Sigmoid colon (tissue), 7 donors: Measurements from ENCODE around the gene HMGCL. TPM values are rescaled to one million over a fixed set of nuclear protein-coding genes. Genes with fewer than 3 reads are reported as not detected.
A peak's percentile ranks its signal among the peaks of the same experiment; 100 is the strongest.
"Not testable (repeated sequence)": the region's sequence is repeated elsewhere in the genome, so short reads cannot be mapped to it uniquely, and the experiment has no call there.

Source experiments
- DNase-seq: peaks from one replicate; pipeline ENCODE4 v3.0.0-alpha.2; 2019
- H3K27ac ChIP-seq, 4 donors: fragments of 200-600 bp; sonication (generic); one replicate each; pipeline ENCODE4 v1.5.1; 2016 to 2019; ENCODE audit warnings: mild to moderate bottlenecking in 1 of 4
- H3K27me3 ChIP-seq, 3 donors: fragments of 200-600 bp; sonication (generic); one replicate each; pipeline ENCODE4 v1.5.1; 2019; ENCODE audit warnings: mild to moderate bottlenecking in 1 of 3
- H3K36me3 ChIP-seq, 4 donors: fragments of 200-600 bp; sonication (generic); one replicate each; pipeline ENCODE4 v1.5.1; 2016 to 2019
- H3K4me1 ChIP-seq, 4 donors: fragments of 200-600 bp; sonication (generic); one replicate each; pipeline ENCODE4 v1.5.1; 2017 to 2019
- H3K4me3 ChIP-seq, 4 donors: fragments of 200-600 bp; sonication (generic); one replicate each; pipeline ENCODE4 v1.5.1; 2017 to 2019; ENCODE audit warnings: mild to moderate bottlenecking in 2 of 4, moderate library complexity in 1 of 4
- H3K9me3 ChIP-seq, 4 donors: fragments of 200-600 bp in 3 of 4; sonication (generic) in 3 of 4; one replicate each; pipeline versions ENCODE4 v1.5.1 to v1.6.1; 2013 to 2019
- CTCF ChIP-seq, 4 experiments: fragments of 450-650 bp in 3 of 4; fragments of 200-600 bp in 1 of 4; IDR thresholded peaks; one replicate each; pipeline ENCODE4 v1.5.1; 2016 to 2019; ENCODE audit warnings: antibody characterized with exemption in 4 of 4, mild to moderate bottlenecking in 3 of 4, moderate library complexity in 2 of 4
- EP300 ChIP-seq, 4 donors: sonication (generic); formaldehyde crosslinking; IDR thresholded peaks; one replicate each; pipeline ENCODE4 v1.6.1; 2017; ENCODE audit warnings: antibody characterized with exemption in 4 of 4
- POLR2A ChIP-seq, 2 donors: fragments of 450-650 bp; IDR thresholded peaks; one replicate each; pipeline ENCODE4 v1.6.1; 2016; ENCODE audit warnings: antibody characterized with exemption in 2 of 2, mild to moderate bottlenecking in 2 of 2, moderate library complexity in 2 of 2
- POLR2AphosphoS5 ChIP-seq, 4 donors: sonication (generic); formaldehyde crosslinking; IDR thresholded peaks; one replicate each; pipeline ENCODE4 v1.6.1; 2017; ENCODE audit warnings: antibody characterized with exemption in 4 of 4
- WGBS, 2 donors: extraction: QIAGEN DNeasy Blood & Tissue Kit; methylation state at CpG; one replicate each; pipeline ENCODE4 v1.1.7; 2013; 5-methylcytosine and 5-hydroxymethylcytosine counted together
- intact Hi-C: fragments of 100-400 bp; cut with DNase I; formaldehyde crosslinking; loops from one replicate; pipeline ENCODE4 v1.15.1; 2023
- polyA plus RNA-seq, 3 donors: library from polyadenylated mRNA; stranded (reverse); fragments of 200-250 nt; gene quantifications; one replicate each; pipeline ENCODE4 v1.2.3, GENCODE V29; 2013
- total RNA-seq, 4 donors: library from RNA; depleted of rRNA; stranded (reverse); fragments of >200 nt; gene quantifications; one replicate each; pipeline ENCODE4 v1.1.0, GENCODE V29; 2016
- donor health status: healthy with polysubstance abuse.
- donor health status: Bipolar disorder and iron deficiency.
- donor health status: healthy.

The HMGCL gene
- total and polyA plus RNA-seq, 7 donors, result 24.8 to 156 (median 47.4) TPM

GRCh38 chr1:23827717-23828116, 2.5 kb upstream of the HMGCL start:
- Histone ChIP-seq H3K36me3 (no peaks in the 10 kb centered on the region), H3K27me3 (no peaks in the 10 kb centered on the region), H3K4me3 (no peak overlapping the region), H3K27ac (no peak overlapping the region), H3K9me3 (no peaks in the 10 kb centered on the region), H3K4me1 (peaks cover 0 to 14% (median 9%) of the 10 kb centered on the region in 4 donors)
- 95% methylated on average over 1 of the region's 1 CpG for WGBS, 2 donors
- intact Hi-C loops, result no loop called here
- no peak for DNase-seq
- TF ChIP-seq POLR2A (IDR thresholded peaks at IDR 0.05) (no peak), CTCF (IDR thresholded peaks at IDR 0.05) (no peak)

GRCh38 chr1:23826590-23826989, 1.4 kb upstream of the HMGCL start:
- 95 to 97% methylated on average over 13 of the region's 13 CpGs for WGBS, 2 donors
- DNase-seq, H3K9me3 ChIP-seq, H3K36me3 ChIP-seq, H3K4me3 ChIP-seq, H3K27me3 ChIP-seq, H3K27ac ChIP-seq, intact Hi-C loops: not testable (repeated sequence)
- peaks cover 0 to 14% (median 9%) of the 10 kb centered on the region in 4 donors for H3K4me1 ChIP-seq

GRCh38 chr1:23825762-23826522, 713 bp upstream of the HMGCL start:
- Histone ChIP-seq H3K27me3 (no peaks in the 10 kb centered on the region), H3K4me3 (peak overlapping the region; percentile 61 to 97 (median 92)), H3K27ac (peak overlapping the region; percentile 85 to 96 (median 95)), H3K4me1 (peaks cover 0 to 14% (median 9%) of the 10 kb centered on the region in 4 donors), H3K36me3 (no peaks in the 10 kb centered on the region), H3K9me3 (no peaks in the 10 kb centered on the region)
- TF ChIP-seq POLR2AphosphoS5 (IDR thresholded peaks at IDR 0.05) (no peak), EP300 (IDR thresholded peaks at IDR 0.05) (no peak), CTCF (IDR thresholded peaks at IDR 0.05) (no peak), POLR2A (IDR thresholded peaks at IDR 0.05) (no peak)
- intact Hi-C loops, result loop anchor here (2.0 kb wide), 1 partner anchor 43 kb away; the partner anchor contains the start of gene FUCA1
- WGBS, 2 donors, result 56 to 65% methylated on average over 24 of the region's 24 CpGs
- DNase-seq, result no peak

- H3K27ac ChIP-seq, result peak overlapping the region; percentile 85 to 96 (median 95)
- no peaks in the 10 kb centered on the region for H3K27me3 ChIP-seq
- peaks cover 0 to 14% (median 9%) of the 10 kb centered on the region in 4 donors for H3K4me1 ChIP-seq
- DNase-seq, result no peak
- 2 to 4% methylated on average over 8 of the region's 8 CpGs for WGBS, 2 donors
- intact Hi-C loops, result loop anchor here (2.0 kb wide), 1 partner anchor 44 kb away; the partner anchor contains the start of gene FUCA1
- TF ChIP-seq CTCF (IDR thresholded peaks at IDR 0.05), result no peak
- no peak for TF ChIP-seq POLR2A (IDR thresholded peaks at IDR 0.05)
- TF ChIP-seq EP300 (IDR thresholded peaks at IDR 0.05), result no peak
- no peak for TF ChIP-seq POLR2AphosphoS5 (IDR thresholded peaks at IDR 0.05)
- peaks cover 0 to 6% (median 3%) of the 10 kb centered on the region in 4 donors for H3K36me3 ChIP-seq
- H3K9me3 ChIP-seq, result no peaks in the 10 kb centered on the region
- peak overlapping the region; percentile 61 to 97 (median 92) for H3K4me3 ChIP-seq
Observed at GRCh38 chr1:23824711-23825075, 536 bp downstream of the HMGCL start.

- Histone ChIP-seq H3K27me3 (no peaks in the 10 kb centered on the region), H3K4me1 (peaks cover 0 to 14% (median 9%) of the 10 kb centered on the region in 4 donors), H3K4me3 (no peak overlapping the region), H3K27ac (no peak overlapping the region), H3K36me3 (peaks cover 0 to 14% (median 5%) of the 10 kb centered on the region in 4 donors), H3K9me3 (no peaks in the 10 kb centered on the region)
- intact Hi-C loops, result loop anchor here (2.0 kb wide), 2 partner anchors 23 to 45 kb away; partner anchors contain the start of genes FUCA1 and GALE
- TF ChIP-seq POLR2AphosphoS5 (IDR thresholded peaks at IDR 0.05) (no peak), POLR2A (IDR thresholded peaks at IDR 0.05) (no peak), EP300 (IDR thresholded peaks at IDR 0.05) (no peak), CTCF (IDR thresholded peaks at IDR 0.05) (no peak)
- WGBS, 2 donors, result 89 to 92% methylated on average over 7 of the region's 7 CpGs
- no peak for DNase-seq
Observed at GRCh38 chr1:23823767-23824166, 1.5 kb downstream of the HMGCL start.
